Suprapubic skin (tissue), 3 donors: ENCODE measurements around the gene ATXN7.

Experiments used
- EP300 ChIP-seq: sonication (generic); formaldehyde crosslinking; IDR thresholded peaks from one replicate; pipeline ENCODE4 v1.6.1; 2017; ENCODE audit warnings: antibody characterized with exemption
- TF ChIP-seq, protein P1 (sequence below), 2 donors: fragments of 200-600 bp in 1 of 2; fragments of 450-650 bp in 1 of 2; sonication (generic) in 1 of 2; IDR thresholded peaks; one replicate each; pipeline ENCODE4 v1.5.1; 2016 to 2019; ENCODE audit warnings: antibody characterized with exemption in 2 of 2, mild to moderate bottlenecking in 1 of 2, moderate library complexity in 1 of 2

- TF ChIP-seq, protein P1, sequence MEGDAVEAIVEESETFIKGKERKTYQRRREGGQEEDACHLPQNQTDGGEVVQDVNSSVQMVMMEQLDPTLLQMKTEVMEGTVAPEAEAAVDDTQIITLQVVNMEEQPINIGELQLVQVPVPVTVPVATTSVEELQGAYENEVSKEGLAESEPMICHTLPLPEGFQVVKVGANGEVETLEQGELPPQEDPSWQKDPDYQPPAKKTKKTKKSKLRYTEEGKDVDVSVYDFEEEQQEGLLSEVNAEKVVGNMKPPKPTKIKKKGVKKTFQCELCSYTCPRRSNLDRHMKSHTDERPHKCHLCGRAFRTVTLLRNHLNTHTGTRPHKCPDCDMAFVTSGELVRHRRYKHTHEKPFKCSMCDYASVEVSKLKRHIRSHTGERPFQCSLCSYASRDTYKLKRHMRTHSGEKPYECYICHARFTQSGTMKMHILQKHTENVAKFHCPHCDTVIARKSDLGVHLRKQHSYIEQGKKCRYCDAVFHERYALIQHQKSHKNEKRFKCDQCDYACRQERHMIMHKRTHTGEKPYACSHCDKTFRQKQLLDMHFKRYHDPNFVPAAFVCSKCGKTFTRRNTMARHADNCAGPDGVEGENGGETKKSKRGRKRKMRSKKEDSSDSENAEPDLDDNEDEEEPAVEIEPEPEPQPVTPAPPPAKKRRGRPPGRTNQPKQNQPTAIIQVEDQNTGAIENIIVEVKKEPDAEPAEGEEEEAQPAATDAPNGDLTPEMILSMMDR (IDR thresholded peaks at IDR 0.05) = no peak
- TF ChIP-seq EP300 = no peak
These were observed 126.5 kb downstream of the ATXN7 start for GRCh38 chr3:63990204-63990603.
